H1 (cell line): ENCODE measurements around the gene ALDH1B1. TPM values are rescaled to one million over a fixed set of nuclear protein-coding genes. Genes with fewer than 3 reads are reported as not detected.

Experiments used
- CREB1 ChIP-seq: IDR thresholded peaks from 2 replicates; pipeline ENCODE4 v1.6.1; 2012; ENCODE audit warnings: inconsistent platforms
- POLR2AphosphoS5 ChIP-seq: IDR thresholded peaks from 2 replicates; pipeline ENCODE4 v1.6.1; 2011; ENCODE audit warnings: low read depth, low read length
- polyA plus RNA-seq, 7 experiments: library from polyadenylated mRNA; depleted of rRNA in 3 of 7; stranded (reverse) in 5 of 7; unstranded in 2 of 7; fragments of >200 nt in 5 of 7; fragments of 200-250 nt in 2 of 7; gene quantifications; 1 replicate in 5 of 7; 2 replicates in 1 of 7; 4 replicates in 1 of 7; pipeline versions ENCODE4 v1.2.1 to v1.2.3, GENCODE V29; 2011 to 2013; ENCODE audit warnings: missing spikeins in 2 of 7, mixed read lengths in 2 of 7
- total RNA-seq: library from RNA; stranded (reverse); fragmentation: NEBNext Ultra II Directional; extraction: Animal tissue kit (Norgen Biotek cat#: 25700); gene quantifications from 2 replicates; pipeline ENCODE4 v1.2.1, GENCODE V29; 2021

Gene ALDH1B1
- total and polyA plus RNA-seq, 2 of the 8 experiments (the other 6 are each of a cell fraction or from before 2014, with no cell fraction given): 41.6 to 78.7 TPM

DNA sequence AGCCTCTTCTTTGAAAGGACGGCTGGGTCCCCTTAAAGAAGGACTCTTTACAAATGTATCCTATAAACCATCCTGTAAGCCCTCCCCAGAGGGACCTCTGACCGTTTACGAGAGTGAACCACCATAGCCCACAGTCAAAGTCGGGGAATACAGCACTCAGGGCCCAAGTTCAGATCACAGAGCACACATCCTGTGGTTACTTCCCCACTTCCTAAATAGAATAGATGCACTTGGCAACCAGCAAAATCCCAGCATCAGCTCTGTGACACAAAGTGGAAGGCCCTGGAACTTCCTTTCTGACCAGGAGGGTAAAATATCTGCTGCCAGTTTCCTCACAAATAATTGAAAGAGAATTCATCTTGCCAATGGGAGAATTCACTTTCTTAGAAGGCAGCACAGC lies 38.6 kb downstream of the ALDH1B1 start (continued):
- TF ChIP-seq POLR2AphosphoS5: no peak
- TF ChIP-seq CREB1: no peak
